ENCODE results near the gene DYNC1LI1. TPM values are rescaled to one million over a fixed set of nuclear protein-coding genes. Genes with fewer than 3 reads are reported as not detected.
A peak's percentile ranks its signal among the peaks of the same experiment; 100 is the strongest.

The DYNC1LI1 gene
- total and polyA plus RNA-seq, 2 donors (not counting 1 experiment from before 2014, with no cell fraction given) = 15.0 to 38.8 TPM

- Histone ChIP-seq H3K9ac (ENCODE audit: low read length) (no peak overlapping the region), H3K4me3 (ENCODE audit: control extremely low read depth in 1 of 5, extremely low read depth in 1 of 5, insufficient read depth in 1 of 5, low read depth in 2 of 5, low read length in 4 of 5) (no peak overlapping the region), H3K4me2 (replicated peaks; ENCODE audit: low read depth, low read length, poor library complexity, severe bottlenecking) (peak overlapping the region; percentile 38), H3K79me2 (ENCODE audit: control insufficient read depth, insufficient read depth, low read length) (peaks cover 94% of the 10 kb centered on the region), H3K36me3 (replicated peaks in 1 of 2; ENCODE audit: control extremely low read depth in 1 of 2, control insufficient read depth in 1 of 2, extremely low read depth in 1 of 2, insufficient read depth in 2 of 2, low read length in 1 of 2) (peaks cover 19 to 22% of the 10 kb centered on the region in 2 experiments), H3K4me1 (ENCODE audit: control insufficient read depth in 2 of 2, insufficient read depth in 2 of 2, low read length in 2 of 2) (peaks cover 35 to 49% of the 10 kb centered on the region in 2 donors), H2AFZ (ENCODE audit: insufficient read depth, low read depth, low read length, poor library complexity, severe bottlenecking) (no peak overlapping the region), H3K9me3 (ENCODE audit: control extremely low read depth in 1 of 3, control insufficient read depth in 2 of 3, insufficient read depth in 1 of 3, low read length in 2 of 3) (no peaks in the 10 kb centered on the region), H3K27ac (ENCODE audit: low read length in 2 of 2) (peak overlapping the region in 1 of 2 donors; percentile 63), H3K27me3 (replicated peaks in 1 of 4; ENCODE audit: control extremely low read depth in 1 of 4, control insufficient read depth in 3 of 4, insufficient read depth in 4 of 4, low read length in 3 of 4) (no peaks in the 10 kb centered on the region), H4K20me1 (ENCODE audit: control insufficient read depth, insufficient read depth, low read length, poor library complexity, severe bottlenecking) (peaks cover 31% of the 10 kb centered on the region)
- Mint-ChIP-seq H3K9me3 (ENCODE audit: insufficient read depth) (no peaks in the 10 kb centered on the region), H3K27me3 (no peaks in the 10 kb centered on the region), H3K4me3 (no peak overlapping the region), H3K27ac (peak overlapping the region; percentile 54), H3K4me1 (peaks cover 36% of the 10 kb centered on the region)
- TF ChIP-seq EZH2 (IDR thresholded peaks at IDR 0.05; ENCODE audit: borderline replicate concordance, insufficient read depth, low read depth, low read length, poor library complexity, severe bottlenecking) (no peak), CTCF (IDR thresholded peaks at IDR 0.05) (no peak)
- ATAC-seq (ENCODE audit: low read depth) (no peak), DNase-seq (no peak)
- CTCF ChIA-PET = interaction anchor here (0.9 to 1.5 kb wide), 4 partner anchors 11 to 183 kb away, joined by 4 to 6 read pairs (median 6); no protein-coding TSS in a partner anchor
- POLR2A ChIA-PET = interaction anchor here (0.6 to 1.2 kb wide), 3 partner anchors 11 to 125 kb away, joined by 3 to 8 read pairs (median 6); no protein-coding TSS in a partner anchor
- 100% methylated on average over 1 of the region's 2 CpGs for WGBS (ENCODE audit: insufficient coverage)
- intact Hi-C loops (cut with micrococcal nuclease) = loop anchor here (10.0 kb wide), 1 partner anchor 1219 kb away; the partner anchor contains the start of gene CLASP2
Measured at GRCh38 chr3:32495609-32496008, 75.0 kb downstream of the DYNC1LI1 start.

- ATAC-seq (ENCODE audit: low read depth) (no peak), DNase-seq (no peak)
- Histone ChIP-seq H3K9me3 (ENCODE audit: control extremely low read depth in 1 of 3, control insufficient read depth in 2 of 3, insufficient read depth in 1 of 3, low read length in 2 of 3) (no peaks in the 10 kb centered on the region), H3K79me2 (ENCODE audit: control insufficient read depth, insufficient read depth, low read length) (peaks cover 90% of the 10 kb centered on the region), H2AFZ (ENCODE audit: insufficient read depth, low read depth, low read length, poor library complexity, severe bottlenecking) (no peak overlapping the region), H3K4me2 (replicated peaks; ENCODE audit: low read depth, low read length, poor library complexity, severe bottlenecking) (peak overlapping the region; percentile 38), H3K4me3 (ENCODE audit: control extremely low read depth in 1 of 5, extremely low read depth in 1 of 5, insufficient read depth in 1 of 5, low read depth in 2 of 5, low read length in 4 of 5) (no peak overlapping the region), H3K36me3 (replicated peaks in 1 of 2; ENCODE audit: control extremely low read depth in 1 of 2, control insufficient read depth in 1 of 2, extremely low read depth in 1 of 2, insufficient read depth in 2 of 2, low read length in 1 of 2) (peaks cover 19 to 22% of the 10 kb centered on the region in 2 experiments), H3K27me3 (replicated peaks in 1 of 4; ENCODE audit: control extremely low read depth in 1 of 4, control insufficient read depth in 3 of 4, insufficient read depth in 4 of 4, low read length in 3 of 4) (no peaks in the 10 kb centered on the region), H4K20me1 (ENCODE audit: control insufficient read depth, insufficient read depth, low read length, poor library complexity, severe bottlenecking) (peaks cover 31% of the 10 kb centered on the region), H3K9ac (ENCODE audit: low read length) (no peak overlapping the region), H3K4me1 (ENCODE audit: control insufficient read depth in 2 of 2, insufficient read depth in 2 of 2, low read length in 2 of 2) (peaks cover 35 to 49% of the 10 kb centered on the region in 2 donors), H3K27ac (ENCODE audit: low read length in 2 of 2) (peak overlapping the region in 1 of 2 donors; percentile 63)
- Mint-ChIP-seq H3K4me1 (peaks cover 30% of the 10 kb centered on the region), H3K27me3 (no peaks in the 10 kb centered on the region), H3K4me3 (no peak overlapping the region), H3K27ac (no peak overlapping the region), H3K9me3 (ENCODE audit: insufficient read depth) (no peaks in the 10 kb centered on the region)
- ChIA-PET CTCF (interaction anchor here (0.7 to 1.5 kb wide), 2 partner anchors 15 to 96 kb away, joined by 3 to 6 read pairs; no protein-coding TSS in a partner anchor), POLR2A (interaction anchor here (1.2 kb wide), 1 partner anchor 10 kb away, joined by 3 read pairs; no protein-coding TSS in a partner anchor)
- TF ChIP-seq CTCF (IDR thresholded peaks at IDR 0.05) = no peak
- TF ChIP-seq EZH2 (IDR thresholded peaks at IDR 0.05; ENCODE audit: borderline replicate concordance, insufficient read depth, low read depth, low read length, poor library complexity, severe bottlenecking) = no peak
- intact Hi-C loops (cut with micrococcal nuclease) = loop anchor here (10.0 kb wide), 1 partner anchor 1220 kb away; the partner anchor contains the start of gene CLASP2
Measured at GRCh38 chr3:32495085-32495484, 75.6 kb downstream of the DYNC1LI1 start.

Measured in B cell (primary cell).